Measurements from ENCODE around the gene PAX1. TPM values are rescaled to one million over a fixed set of nuclear protein-coding genes. Genes with fewer than 3 reads are reported as not detected.

PAX1 gene
- total RNA-seq, 1 donor from 2014 or later = not detected

- H3K27me3 Mint-ChIP-seq (ENCODE audit: unreplicated experiment) = peaks cover 8% of the 10 kb centered on the region
- H3K9me3 Mint-ChIP-seq (ENCODE audit: unreplicated experiment) = no peaks in the 10 kb centered on the region
- H3K27ac Mint-ChIP-seq (ENCODE audit: unreplicated experiment) = no peak overlapping the region
- H3K36me3 Mint-ChIP-seq (ENCODE audit: low read depth, unreplicated experiment) = no peaks in the 10 kb centered on the region
- TF ChIP-seq, protein P1, sequence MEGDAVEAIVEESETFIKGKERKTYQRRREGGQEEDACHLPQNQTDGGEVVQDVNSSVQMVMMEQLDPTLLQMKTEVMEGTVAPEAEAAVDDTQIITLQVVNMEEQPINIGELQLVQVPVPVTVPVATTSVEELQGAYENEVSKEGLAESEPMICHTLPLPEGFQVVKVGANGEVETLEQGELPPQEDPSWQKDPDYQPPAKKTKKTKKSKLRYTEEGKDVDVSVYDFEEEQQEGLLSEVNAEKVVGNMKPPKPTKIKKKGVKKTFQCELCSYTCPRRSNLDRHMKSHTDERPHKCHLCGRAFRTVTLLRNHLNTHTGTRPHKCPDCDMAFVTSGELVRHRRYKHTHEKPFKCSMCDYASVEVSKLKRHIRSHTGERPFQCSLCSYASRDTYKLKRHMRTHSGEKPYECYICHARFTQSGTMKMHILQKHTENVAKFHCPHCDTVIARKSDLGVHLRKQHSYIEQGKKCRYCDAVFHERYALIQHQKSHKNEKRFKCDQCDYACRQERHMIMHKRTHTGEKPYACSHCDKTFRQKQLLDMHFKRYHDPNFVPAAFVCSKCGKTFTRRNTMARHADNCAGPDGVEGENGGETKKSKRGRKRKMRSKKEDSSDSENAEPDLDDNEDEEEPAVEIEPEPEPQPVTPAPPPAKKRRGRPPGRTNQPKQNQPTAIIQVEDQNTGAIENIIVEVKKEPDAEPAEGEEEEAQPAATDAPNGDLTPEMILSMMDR (IDR thresholded peaks at IDR 0.05; ENCODE audit: unreplicated experiment) = no peak
- H3K4me3 Mint-ChIP-seq (ENCODE audit: unreplicated experiment) = no peak overlapping the region
- DNase-seq (ENCODE audit: low spot score) = no peak
- no peaks in the 10 kb centered on the region for H3K4me1 Mint-ChIP-seq (ENCODE audit: unreplicated experiment)
Observed at GRCh38 chr20:21681234-21681921, 24.1 kb upstream of the PAX1 start.

DNA sequence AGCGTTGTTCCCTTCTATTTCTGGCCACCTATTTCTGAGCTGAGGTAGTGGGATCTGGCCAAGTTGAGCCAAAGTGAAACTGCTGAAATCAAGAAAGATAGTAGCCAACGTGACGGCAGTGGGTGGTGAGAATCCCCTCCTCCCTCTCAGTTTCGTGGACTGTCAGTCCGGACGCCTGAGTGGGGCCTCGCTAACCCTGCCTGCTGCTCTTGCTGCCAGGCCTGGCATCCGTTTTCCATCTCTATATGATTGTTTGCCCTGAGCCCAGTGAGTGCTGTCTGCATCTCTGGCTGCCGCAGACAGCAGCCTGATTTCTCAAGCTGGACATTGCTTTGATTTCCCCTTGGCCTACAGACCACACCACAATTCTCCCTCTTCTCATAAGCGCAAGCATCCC, 23.5 kb upstream of the PAX1 start:
- Mint-ChIP-seq H3K4me3 (ENCODE audit: unreplicated experiment) (no peak overlapping the region), H3K4me1 (ENCODE audit: unreplicated experiment) (no peaks in the 10 kb centered on the region), H3K27me3 (ENCODE audit: unreplicated experiment) (peaks cover 8% of the 10 kb centered on the region), H3K9me3 (ENCODE audit: unreplicated experiment) (no peaks in the 10 kb centered on the region), H3K36me3 (ENCODE audit: low read depth, unreplicated experiment) (no peaks in the 10 kb centered on the region), H3K27ac (ENCODE audit: unreplicated experiment) (no peak overlapping the region)
- DNase-seq (ENCODE audit: low spot score) = no peak
- TF ChIP-seq, protein P1 (IDR thresholded peaks at IDR 0.05; ENCODE audit: unreplicated experiment) = no peak

- H3K36me3 Mint-ChIP-seq (ENCODE audit: low read depth, unreplicated experiment) = no peaks in the 10 kb centered on the region
- TF ChIP-seq, protein P1 (IDR thresholded peaks at IDR 0.05; ENCODE audit: unreplicated experiment) = no peak
- no peaks in the 10 kb centered on the region for H3K4me1 Mint-ChIP-seq (ENCODE audit: unreplicated experiment)
- peaks cover 6% of the 10 kb centered on the region for H3K27me3 Mint-ChIP-seq (ENCODE audit: unreplicated experiment)
- no peak overlapping the region for H3K27ac Mint-ChIP-seq (ENCODE audit: unreplicated experiment)
- H3K9me3 Mint-ChIP-seq (ENCODE audit: unreplicated experiment) = no peaks in the 10 kb centered on the region
- DNase-seq (ENCODE audit: low spot score) = no peak
- H3K4me3 Mint-ChIP-seq (ENCODE audit: unreplicated experiment) = no peak overlapping the region
Observed at GRCh38 chr20:21682521-21682954, 22.9 kb upstream of the PAX1 start.

DNA sequence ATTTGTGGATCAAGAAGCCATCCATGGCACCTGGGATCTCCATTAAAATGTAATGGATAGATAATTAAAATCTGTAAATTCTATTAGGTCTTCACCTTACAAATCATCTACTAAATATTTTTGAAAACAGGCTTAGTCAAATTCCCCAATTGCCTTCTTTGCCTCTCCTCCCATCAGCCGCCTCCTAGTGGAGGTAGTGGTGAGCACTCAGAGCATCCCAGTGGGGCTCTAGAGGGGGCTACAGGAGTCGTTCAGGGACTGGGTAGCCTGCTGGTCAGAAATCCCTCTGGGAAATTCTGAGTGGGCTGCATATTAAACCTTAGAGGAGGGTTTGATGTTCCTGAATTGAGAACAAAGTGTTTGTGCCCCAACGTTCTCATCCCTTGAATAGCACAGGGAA, 20.8 kb upstream of the PAX1 start:
- TF ChIP-seq, protein P1 (IDR thresholded peaks at IDR 0.05; ENCODE audit: unreplicated experiment) = no peak
- H3K36me3 Mint-ChIP-seq (ENCODE audit: low read depth, unreplicated experiment) = no peaks in the 10 kb centered on the region
- no peak overlapping the region for H3K4me3 Mint-ChIP-seq (ENCODE audit: unreplicated experiment)
- H3K27me3 Mint-ChIP-seq (ENCODE audit: unreplicated experiment) = peaks cover 5% of the 10 kb centered on the region
- no peaks in the 10 kb centered on the region for H3K9me3 Mint-ChIP-seq (ENCODE audit: unreplicated experiment)
- DNase-seq (ENCODE audit: low spot score) = no peak
- H3K27ac Mint-ChIP-seq (ENCODE audit: unreplicated experiment) = no peak overlapping the region
- H3K4me1 Mint-ChIP-seq (ENCODE audit: unreplicated experiment) = no peaks in the 10 kb centered on the region

- no peak for DNase-seq (ENCODE audit: low spot score)
- TF ChIP-seq, protein P1 (IDR thresholded peaks at IDR 0.05; ENCODE audit: unreplicated experiment) = no peak
- Mint-ChIP-seq H3K36me3 (ENCODE audit: low read depth, unreplicated experiment) (no peaks in the 10 kb centered on the region), H3K27me3 (ENCODE audit: unreplicated experiment) (peaks cover 5% of the 10 kb centered on the region), H3K4me1 (ENCODE audit: unreplicated experiment) (no peaks in the 10 kb centered on the region), H3K4me3 (ENCODE audit: unreplicated experiment) (no peak overlapping the region), H3K27ac (ENCODE audit: unreplicated experiment) (no peak overlapping the region), H3K9me3 (ENCODE audit: unreplicated experiment) (no peaks in the 10 kb centered on the region)
Observed at GRCh38 chr20:21685981-21686380, 19.5 kb upstream of the PAX1 start.
